HFF-Myc (cell line): ENCODE results near the gene SLC16A10.

Experiments used
- DNase-seq: peaks from one replicate; pipeline ENCODE4 v3.0.0-alpha.2; 2011; ENCODE audit warnings: low read depth; ENCODE audit errors: extremely low read depth
- H3K4me3 ChIP-seq: replicated peaks from 2 replicates; pipeline ENCODE4 v1.5.1; 2011; ENCODE audit warnings: low read depth, mild to moderate bottlenecking, control low read depth, low read length
- CTCF ChIP-seq: IDR thresholded peaks from 2 replicates; pipeline ENCODE4 v1.5.1; 2012; ENCODE audit warnings: mild to moderate bottlenecking, low read depth, low read length, control low read depth; ENCODE audit errors: missing control alignments

The SLC16A10 gene

GRCh38 chr6:111277819-111278218 is 190.5 kb downstream of the SLC16A10 start:
- no peak for TF ChIP-seq CTCF
- no peak for DNase-seq
- no peak overlapping the region for H3K4me3 ChIP-seq

- no peak for TF ChIP-seq CTCF
- no peak for DNase-seq
- no peak overlapping the region for H3K4me3 ChIP-seq
Measured at GRCh38 chr6:111278731-111279130, 191.4 kb downstream of the SLC16A10 start.

- no peak for TF ChIP-seq CTCF
- no peak for DNase-seq
- no peak overlapping the region for H3K4me3 ChIP-seq
Measured at GRCh38 chr6:111280445-111280955, 193.2 kb downstream of the SLC16A10 start.
